HEK293T (cell line): ENCODE results near the gene PRICKLE4.
"Not testable (repeated sequence)": the region's sequence is repeated elsewhere in the genome, so short reads cannot be mapped to it uniquely, and the experiment has no call there.

Source experiments
- CTCF ChIA-PET: fragments of 350-600 bp; formaldehyde crosslinking; extraction: SDS; loops from one replicate; lab custom pipeline; 2021; ENCODE audit warnings: antibody characterized with exemption, inconsistent platforms; lab: Yijun Ruan, JAX
- POLR2A ChIA-PET: fragments of 350-600 bp; formaldehyde crosslinking; extraction: SDS; loops from one replicate; lab custom pipeline; 2020; ENCODE audit warnings: antibody characterized with exemption, inconsistent platforms; lab: Yijun Ruan, JAX
- DNase-seq: peaks from one replicate; pipeline ENCODE4 v3.0.0; 2012; ENCODE audit warnings: mixed read lengths; ENCODE audit errors: extremely low spot score
- ARNT ChIP-seq: fragments of 450-650 bp; IDR thresholded peaks from 2 replicates; pipeline ENCODE4 v1.6.1; 2017; ENCODE audit warnings: mild to moderate bottlenecking
- BHLHE40 ChIP-seq: fragments of 450-650 bp; IDR thresholded peaks from 2 replicates; pipeline ENCODE4 v1.6.1; 2016; ENCODE audit warnings: mild to moderate bottlenecking, moderate library complexity, borderline replicate concordance
- CTBP1 ChIP-seq: fragments of 450-650 bp; IDR thresholded peaks from 2 replicates; pipeline ENCODE4 v1.6.1; 2016; ENCODE audit warnings: borderline replicate concordance
- ELF4 ChIP-seq: fragments of 450-650 bp; IDR thresholded peaks from 2 replicates; pipeline ENCODE4 v1.6.1; 2017; ENCODE audit warnings: antibody characterized with exemption
- FOXA1 ChIP-seq: fragments of 450-650 bp; IDR thresholded peaks from 2 replicates; pipeline ENCODE4 v1.6.1; 2016; ENCODE audit warnings: mild to moderate bottlenecking
- FOXK2 ChIP-seq: fragments of 450-650 bp; IDR thresholded peaks from 2 replicates; pipeline ENCODE4 v1.6.1; 2016; ENCODE audit warnings: mild to moderate bottlenecking
- FOXM1 ChIP-seq: fragments of 450-650 bp; IDR thresholded peaks from 2 replicates; pipeline ENCODE4 v1.6.1; 2017; ENCODE audit warnings: mild to moderate bottlenecking, borderline replicate concordance
- HDGF ChIP-seq: fragments of 450-650 bp; IDR thresholded peaks from 2 replicates; pipeline ENCODE4 v1.6.1; 2017; ENCODE audit warnings: antibody characterized with exemption, borderline replicate concordance
- L3MBTL2 ChIP-seq: fragments of 450-650 bp; conservative IDR thresholded peaks from 2 replicates; pipeline ENCODE4 v1.6.1; 2016; ENCODE audit warnings: mild to moderate bottlenecking
- LEF1 ChIP-seq: fragments of 450-650 bp; IDR thresholded peaks from 2 replicates; pipeline ENCODE4 v1.6.1; 2017; ENCODE audit warnings: mild to moderate bottlenecking, borderline replicate concordance
- NFRKB ChIP-seq: fragments of 450-650 bp; IDR thresholded peaks from 2 replicates; pipeline ENCODE4 v1.6.1; 2016; ENCODE audit warnings: mild to moderate bottlenecking, moderate library complexity
- SP1 ChIP-seq: fragments of 450-650 bp; IDR thresholded peaks from 2 replicates; pipeline ENCODE4 v1.6.1; 2017
- SUZ12 ChIP-seq: fragments of 450-650 bp; IDR thresholded peaks from 2 replicates; pipeline ENCODE4 v1.6.1; 2016; ENCODE audit warnings: mild to moderate bottlenecking
- TARDBP ChIP-seq: fragments of 450-650 bp; IDR thresholded peaks from 2 replicates; pipeline ENCODE4 v1.6.1; 2016
- ZNF384 ChIP-seq: fragments of 450-650 bp; IDR thresholded peaks from 2 replicates; pipeline ENCODE4 v1.6.1; 2016
- TF ChIP-seq, protein P1 (sequence below): fragments of 450-650 bp; IDR thresholded peaks from 2 replicates; pipeline ENCODE4 v1.6.1; 2016

The PRICKLE4 gene

DNA sequence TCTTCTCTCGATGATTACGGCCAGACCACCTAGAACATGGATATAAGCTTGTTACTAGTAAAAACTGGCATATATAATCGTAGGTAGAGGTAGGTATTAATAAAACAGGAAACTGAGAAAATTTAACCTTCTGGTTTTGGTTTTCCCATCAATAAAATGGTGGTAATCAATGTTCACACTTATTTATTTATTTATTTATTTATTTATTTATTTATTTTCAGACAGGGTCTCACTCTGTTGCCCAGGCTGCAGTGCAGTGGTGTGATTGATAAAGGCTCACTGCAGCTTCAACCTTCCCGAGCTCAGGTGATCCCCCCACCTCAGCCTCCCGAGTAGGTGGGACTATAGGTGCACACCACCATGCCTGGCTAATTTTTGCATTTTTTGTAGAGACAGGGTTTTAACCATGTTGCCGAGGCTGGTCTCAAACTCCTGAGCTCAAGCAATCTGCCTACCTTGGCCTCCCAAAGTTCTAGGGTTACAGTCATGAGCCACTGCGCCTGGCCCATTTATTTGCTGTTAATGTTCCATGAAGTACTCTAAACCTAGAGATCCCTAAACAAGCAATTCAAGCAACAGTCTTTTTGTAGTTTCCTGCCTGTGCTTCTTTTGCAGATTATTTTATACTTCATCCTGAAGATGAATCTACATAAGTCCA, 18.4 kb downstream of the PRICKLE4 start:
- DNase-seq: no peak
- ChIA-PET POLR2A (no interaction called here), CTCF (no interaction called here)
- TF ChIP-seq NFRKB (no peak), BHLHE40 (no peak)

DNA sequence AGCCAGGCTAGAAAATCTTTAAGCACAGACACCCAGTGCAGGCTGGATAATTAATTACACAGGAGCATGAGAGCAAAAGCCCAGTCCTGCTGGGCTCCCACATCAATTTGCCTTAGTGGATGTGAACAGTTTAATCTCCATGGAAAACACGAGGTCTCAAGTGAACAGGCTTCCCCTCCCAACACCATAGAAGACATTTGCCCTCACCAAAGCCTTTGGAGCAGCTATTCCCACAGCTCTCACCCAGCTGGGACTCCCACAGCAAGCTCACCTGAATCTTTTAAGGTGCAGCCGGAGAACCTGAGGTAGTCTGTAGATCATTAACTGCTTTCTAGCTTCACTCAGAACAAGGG, 19.0 kb downstream of the PRICKLE4 start:
- no peak for DNase-seq
- ChIA-PET CTCF (no interaction called here), POLR2A (no interaction called here)
- TF ChIP-seq ELF4 (no peak), SUZ12 (no peak), FOXA1 (no peak), FOXM1 (no peak), LEF1 (no peak), NFRKB (no peak), FOXK2 (no peak), ARNT (no peak), CTBP1 (no peak), HDGF (no peak), ZNF384 (no peak), L3MBTL2 (no peak), BHLHE40 (no peak)
- TF ChIP-seq, protein P1, sequence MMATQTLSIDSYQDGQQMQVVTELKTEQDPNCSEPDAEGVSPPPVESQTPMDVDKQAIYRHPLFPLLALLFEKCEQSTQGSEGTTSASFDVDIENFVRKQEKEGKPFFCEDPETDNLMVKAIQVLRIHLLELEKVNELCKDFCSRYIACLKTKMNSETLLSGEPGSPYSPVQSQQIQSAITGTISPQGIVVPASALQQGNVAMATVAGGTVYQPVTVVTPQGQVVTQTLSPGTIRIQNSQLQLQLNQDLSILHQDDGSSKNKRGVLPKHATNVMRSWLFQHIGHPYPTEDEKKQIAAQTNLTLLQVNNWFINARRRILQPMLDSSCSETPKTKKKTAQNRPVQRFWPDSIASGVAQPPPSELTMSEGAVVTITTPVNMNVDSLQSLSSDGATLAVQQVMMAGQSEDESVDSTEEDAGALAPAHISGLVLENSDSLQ: no peak

DNA sequence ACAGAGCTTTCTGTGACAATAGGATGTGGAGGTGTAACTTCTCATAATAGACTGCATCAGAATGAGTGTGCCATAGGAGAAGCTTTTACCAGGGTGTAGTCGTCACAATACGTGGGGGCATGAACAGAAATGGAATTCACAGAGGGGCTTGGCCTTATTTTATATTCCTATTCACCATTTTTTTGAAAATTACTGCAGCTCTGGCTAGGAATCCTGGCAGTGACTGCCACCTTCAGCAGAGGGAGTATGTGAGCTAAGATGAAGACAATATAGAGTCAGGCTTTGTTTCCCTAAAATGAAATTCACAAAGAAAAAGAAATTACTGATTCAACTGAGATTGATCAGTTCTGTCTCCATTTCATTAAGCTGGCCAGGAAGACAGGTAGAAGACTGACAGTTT, 20.8 kb downstream of the PRICKLE4 start:
- ChIA-PET CTCF (interaction anchor here (1.1 to 1.5 kb wide), 2 partner anchors 14 to 18 kb away, joined by 3 to 5 read pairs; partner anchors contain the start of gene TOMM6), POLR2A (interaction anchor here (1.0 kb wide), 1 partner anchor 249 kb away, joined by 3 read pairs; the partner anchor contains the start of gene TAF8)
- no peak for TF ChIP-seq SP1
- TF ChIP-seq, protein P1: no peak
- no peak for TF ChIP-seq LEF1
- no peak for TF ChIP-seq NFRKB
- TF ChIP-seq CTBP1: no peak
- no peak for TF ChIP-seq BHLHE40
- TF ChIP-seq L3MBTL2: no peak
- no peak for TF ChIP-seq ELF4
- no peak for TF ChIP-seq FOXA1
- TF ChIP-seq FOXM1: no peak
- no peak for TF ChIP-seq ZNF384
- TF ChIP-seq TARDBP: no peak
- TF ChIP-seq SUZ12: no peak
- no peak for TF ChIP-seq FOXK2
- TF ChIP-seq ARNT: no peak
- no peak for TF ChIP-seq HDGF
- DNase-seq: no peak

DNA sequence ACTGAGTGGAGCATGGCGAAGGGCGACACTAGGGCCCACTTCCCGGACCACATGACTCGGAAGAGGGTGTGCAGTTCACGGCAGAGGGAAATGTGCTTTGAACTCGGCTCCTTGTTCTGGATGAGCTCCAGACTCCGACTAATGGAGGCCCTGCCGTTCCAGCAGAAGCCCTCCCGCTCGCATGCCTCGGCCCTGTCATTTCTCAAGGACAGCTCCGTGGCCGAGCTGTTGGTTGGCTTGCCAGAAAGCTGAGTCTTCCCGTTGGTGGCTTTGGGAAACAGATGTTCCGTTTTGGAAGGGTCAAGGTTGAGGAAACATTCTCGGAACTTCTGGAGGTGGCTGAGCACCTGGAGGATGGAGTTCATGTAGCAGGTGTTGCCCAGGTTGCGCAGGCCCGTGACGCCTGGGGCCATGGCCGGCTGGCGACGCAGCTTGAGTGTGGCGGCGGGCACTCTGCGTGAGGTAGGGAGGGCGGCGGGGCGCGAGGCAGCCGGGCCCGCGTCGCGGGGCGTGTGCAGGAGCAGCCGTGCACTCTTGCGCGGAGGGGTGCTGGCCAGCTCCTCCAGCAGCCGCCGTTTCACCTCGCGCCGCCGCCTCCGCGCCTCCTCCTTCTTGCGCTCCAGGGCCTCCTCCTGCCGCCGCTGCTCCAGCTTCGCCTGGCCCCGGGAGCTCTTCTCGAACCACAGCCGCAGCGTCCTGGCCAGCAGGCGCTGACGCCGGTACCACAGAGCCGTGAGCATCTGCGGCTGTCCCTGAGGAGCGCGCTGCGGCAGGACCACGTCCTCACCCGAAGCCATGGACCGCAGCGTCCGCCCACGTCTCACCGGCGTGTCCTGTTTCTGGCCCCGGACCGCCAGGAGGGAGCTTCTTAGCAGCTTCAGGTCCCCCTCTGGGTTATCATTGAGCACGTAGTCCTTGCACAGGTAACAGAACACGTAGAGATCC, 25.5 kb downstream of the PRICKLE4 start:
- ChIA-PET CTCF (no interaction called here), POLR2A (no interaction called here)
- TF ChIP-seq SP1: no peak
- TF ChIP-seq SUZ12: no peak
- no peak for TF ChIP-seq TARDBP
- TF ChIP-seq FOXA1: no peak
- no peak for TF ChIP-seq FOXK2
- TF ChIP-seq, protein P1: no peak
- TF ChIP-seq L3MBTL2: no peak
- no peak for TF ChIP-seq ELF4
- TF ChIP-seq HDGF: no peak
- TF ChIP-seq ZNF384: no peak
- no peak for TF ChIP-seq FOXM1
- TF ChIP-seq ARNT: no peak
- no peak for TF ChIP-seq BHLHE40
- no peak for TF ChIP-seq NFRKB
- TF ChIP-seq CTBP1: no peak
- no peak for TF ChIP-seq LEF1
- no peak for DNase-seq

DNA sequence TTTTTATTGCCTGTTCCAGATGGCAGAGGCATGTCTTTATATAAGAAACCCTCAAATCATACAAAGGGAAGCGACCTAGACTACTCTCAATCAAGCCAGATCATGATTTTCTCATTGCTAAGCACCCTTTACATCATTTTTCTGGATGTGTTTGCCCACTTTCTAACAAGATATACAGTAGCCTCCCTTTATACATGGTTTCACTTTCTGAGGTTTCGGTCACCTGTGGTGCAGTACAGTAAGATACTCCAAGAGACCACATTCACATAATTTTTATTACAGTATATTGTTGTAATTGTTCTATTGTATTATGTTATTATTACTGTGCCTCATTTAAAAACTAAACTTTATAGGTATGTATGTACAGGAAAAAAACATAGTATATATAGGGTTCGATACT, 30.5 kb downstream of the PRICKLE4 start:
- CTCF ChIA-PET: no interaction called here
- no peak for DNase-seq
- TF ChIP-seq LEF1: no peak
- TF ChIP-seq FOXM1: no peak
- TF ChIP-seq SP1: no peak
- no peak for TF ChIP-seq CTBP1
- TF ChIP-seq, protein P1: no peak
- no peak for TF ChIP-seq TARDBP
- no peak for TF ChIP-seq L3MBTL2
- TF ChIP-seq BHLHE40: no peak
- TF ChIP-seq HDGF: no peak
- no peak for TF ChIP-seq ARNT
- TF ChIP-seq NFRKB: no peak
- no peak for TF ChIP-seq SUZ12
- no peak for TF ChIP-seq ZNF384
- TF ChIP-seq FOXA1: no peak
- TF ChIP-seq ELF4: no peak
- TF ChIP-seq FOXK2: no peak
- POLR2A ChIA-PET: no interaction called here

DNA sequence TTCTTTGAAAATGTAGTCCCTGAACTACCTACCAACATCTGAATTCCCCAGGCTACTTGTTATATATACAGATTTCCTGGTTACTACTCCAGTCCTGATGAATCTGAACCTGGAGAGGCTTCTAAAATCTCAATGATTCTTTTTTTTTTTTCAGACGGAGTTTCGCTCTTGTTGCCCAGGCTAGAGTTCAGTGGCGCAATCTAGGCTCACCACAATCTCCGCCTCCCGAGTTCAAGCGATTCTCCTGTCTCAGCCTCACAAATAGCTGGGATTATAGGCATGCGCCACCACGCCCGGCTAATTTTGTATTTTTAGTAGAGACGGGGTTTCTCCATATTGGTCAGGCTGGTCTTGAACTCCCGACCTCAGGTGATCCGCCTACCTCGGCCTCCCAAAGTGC, 31.4 kb downstream of the PRICKLE4 start:
- CTCF ChIA-PET, DNase-seq, POLR2A ChIA-PET: not testable (repeated sequence)
